Thoracic aorta (tissue), 2 donors: ENCODE measurements around the gene LYPD6B. TPM values are rescaled to one million over a fixed set of nuclear protein-coding genes. Genes with fewer than 3 reads are reported as not detected.

Source experiments
- ATAC-seq: fragments of 150-250 bp; one replicate; pipeline ENCODE4 v1.8.0; 2017; ENCODE audit warnings: low read depth; ENCODE audit not compliant: insufficient number of reproducible peaks, low FRiP score
- DNase-seq: peaks from one replicate; pipeline ENCODE4 v3.0.0-alpha.2; 2020; ENCODE audit warnings: low spot score
- H3K27ac ChIP-seq, 2 donors: fragments of 200-600 bp; sonication (generic); 1 replicate in 1 of 2; 2 replicates in 1 of 2; pipeline ENCODE4 v1.5.1; 2016; ENCODE audit warnings: mild to moderate bottlenecking in 2 of 2, moderate library complexity in 2 of 2
- H3K27me3 ChIP-seq: fragments of 200-600 bp; sonication (generic); replicated peaks from 2 replicates; pipeline ENCODE4 v1.6.0; 2016; ENCODE audit warnings: mild to moderate bottlenecking; ENCODE audit not compliant: insufficient read depth
- H3K36me3 ChIP-seq: fragments of 200-600 bp; sonication (generic); one replicate; pipeline ENCODE4 v1.5.1; 2016
- H3K4me1 ChIP-seq, 2 donors: fragments of 200-600 bp; sonication (generic); 1 replicate in 1 of 2; 2 replicates in 1 of 2; pipeline versions ENCODE4 v1.5.1 to v1.6.0; 2016; ENCODE audit warnings: low read depth in 2 of 2, mild to moderate bottlenecking in 1 of 2; ENCODE audit not compliant: control insufficient read depth in 1 of 2
- H3K4me3 ChIP-seq: fragments of 200-600 bp; sonication (generic); 2 replicates; pipeline ENCODE4 v1.5.1; 2016; ENCODE audit warnings: mild to moderate bottlenecking
- H3K9me3 ChIP-seq: fragments of 200-600 bp; sonication (generic); 2 replicates; pipeline ENCODE4 v1.5.1; 2016
- total RNA-seq, 2 donors: library from RNA; depleted of rRNA; stranded (reverse); fragments of >200 nt; gene quantifications; one replicate each; pipeline versions ENCODE4 v1.1.0 to v1.2.3, GENCODE V29; 2016
- TF ChIP-seq, protein P1 (sequence below): fragments of 200-600 bp; sonication (generic); IDR thresholded peaks from one replicate; pipeline ENCODE4 v1.5.1; 2019; ENCODE audit warnings: antibody characterized with exemption

The LYPD6B gene
- total RNA-seq, 2 donors from 2014 or later, result not detected

GRCh38 chr2:149064856-149065630, 26.5 kb downstream of the LYPD6B start:
- ATAC-seq (no peak), DNase-seq (no peak)
- TF ChIP-seq, protein P1, sequence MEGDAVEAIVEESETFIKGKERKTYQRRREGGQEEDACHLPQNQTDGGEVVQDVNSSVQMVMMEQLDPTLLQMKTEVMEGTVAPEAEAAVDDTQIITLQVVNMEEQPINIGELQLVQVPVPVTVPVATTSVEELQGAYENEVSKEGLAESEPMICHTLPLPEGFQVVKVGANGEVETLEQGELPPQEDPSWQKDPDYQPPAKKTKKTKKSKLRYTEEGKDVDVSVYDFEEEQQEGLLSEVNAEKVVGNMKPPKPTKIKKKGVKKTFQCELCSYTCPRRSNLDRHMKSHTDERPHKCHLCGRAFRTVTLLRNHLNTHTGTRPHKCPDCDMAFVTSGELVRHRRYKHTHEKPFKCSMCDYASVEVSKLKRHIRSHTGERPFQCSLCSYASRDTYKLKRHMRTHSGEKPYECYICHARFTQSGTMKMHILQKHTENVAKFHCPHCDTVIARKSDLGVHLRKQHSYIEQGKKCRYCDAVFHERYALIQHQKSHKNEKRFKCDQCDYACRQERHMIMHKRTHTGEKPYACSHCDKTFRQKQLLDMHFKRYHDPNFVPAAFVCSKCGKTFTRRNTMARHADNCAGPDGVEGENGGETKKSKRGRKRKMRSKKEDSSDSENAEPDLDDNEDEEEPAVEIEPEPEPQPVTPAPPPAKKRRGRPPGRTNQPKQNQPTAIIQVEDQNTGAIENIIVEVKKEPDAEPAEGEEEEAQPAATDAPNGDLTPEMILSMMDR, result no peak
- Histone ChIP-seq H3K36me3 (no peaks in the 10 kb centered on the region), H3K4me3 (no peak overlapping the region), H3K4me1 (peaks cover 6 to 10% of the 10 kb centered on the region in 2 donors), H3K9me3 (no peaks in the 10 kb centered on the region), H3K27me3 (no peaks in the 10 kb centered on the region), H3K27ac (no peak overlapping the region)

DNA sequence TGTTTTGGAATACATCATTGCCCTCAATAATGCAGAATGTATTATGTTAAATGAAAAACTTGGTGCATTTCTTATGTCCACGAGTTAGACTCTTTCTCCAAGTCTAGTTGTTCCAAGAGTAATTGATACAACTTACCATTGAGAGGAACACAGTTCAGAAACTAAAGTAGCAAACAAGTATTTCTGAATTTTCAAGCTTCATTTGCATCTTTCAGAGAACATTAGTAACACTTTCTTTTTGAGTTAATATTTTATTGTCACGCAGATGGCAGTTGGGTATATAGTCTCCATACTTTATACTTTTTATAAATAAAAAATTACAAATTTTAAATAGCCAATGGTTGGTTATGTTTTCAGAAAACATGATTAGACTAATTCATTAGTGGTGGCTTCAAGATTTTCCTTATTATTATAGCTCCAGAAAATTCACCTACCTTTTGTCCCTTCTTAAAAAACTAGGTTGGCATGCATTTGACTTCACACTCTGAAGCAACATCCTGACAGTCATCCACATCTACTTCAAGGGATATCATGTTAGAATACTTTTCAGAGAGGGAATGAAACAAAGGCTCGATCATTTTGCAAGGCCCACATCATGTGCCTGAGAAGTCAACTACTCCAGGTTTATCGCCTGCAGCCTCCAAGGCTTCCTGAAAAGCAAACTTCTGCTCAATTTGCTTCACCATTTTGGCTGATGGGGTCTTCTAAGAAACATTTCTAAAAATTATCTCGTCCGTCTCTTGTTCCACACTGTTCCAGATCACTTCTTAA, 29.9 kb downstream of the LYPD6B start:
- Histone ChIP-seq H3K4me1 (peaks cover 6 to 12% of the 10 kb centered on the region in 2 donors), H3K4me3 (no peak overlapping the region), H3K27ac (no peak overlapping the region), H3K36me3 (no peaks in the 10 kb centered on the region), H3K9me3 (no peaks in the 10 kb centered on the region), H3K27me3 (no peaks in the 10 kb centered on the region)
- TF ChIP-seq, protein P1, result no peak
- DNase-seq (no peak), ATAC-seq (no peak)

DNA sequence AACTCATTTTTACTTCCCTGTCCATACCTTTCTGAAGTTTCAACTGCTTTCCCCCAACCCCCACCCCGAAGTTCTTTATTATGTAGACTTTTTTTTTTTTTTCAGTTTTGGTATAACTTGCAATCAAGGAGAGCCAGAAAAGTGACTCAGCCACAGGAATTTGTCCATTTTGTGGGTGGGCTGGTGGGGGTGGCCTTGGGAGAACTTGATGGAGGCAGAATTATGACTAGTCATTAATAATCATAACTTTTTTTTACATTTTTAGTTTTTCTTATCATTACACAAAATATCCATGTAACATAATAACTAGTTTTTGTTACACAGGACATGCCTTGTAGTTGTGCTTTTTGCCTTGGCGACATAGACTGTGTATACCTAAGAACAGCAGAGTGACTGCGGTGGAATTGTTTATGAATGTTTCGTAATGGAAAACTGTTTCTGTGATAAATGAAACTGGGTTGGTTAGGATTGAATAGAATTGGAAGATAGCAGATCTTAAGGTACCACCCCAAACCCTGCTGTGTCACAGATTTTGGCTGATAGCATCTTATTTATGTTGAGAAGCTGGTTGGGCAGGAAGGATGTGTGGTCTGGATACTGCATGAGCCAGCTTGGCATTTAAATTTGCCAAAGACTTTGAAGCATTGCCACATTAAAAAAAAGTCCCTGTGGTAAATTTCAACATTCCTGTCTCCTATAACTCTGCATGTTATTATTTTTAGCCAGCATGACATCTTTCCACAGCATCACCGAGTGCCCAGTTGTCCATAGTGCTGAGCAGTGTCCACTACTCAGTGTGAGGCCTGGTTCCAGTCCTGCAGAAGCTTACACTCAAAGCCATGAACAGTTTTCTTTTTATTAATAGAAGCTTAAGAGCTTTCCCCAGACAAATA, 30.7 kb downstream of the LYPD6B start:
- DNase-seq, result no peak
- no peaks in the 10 kb centered on the region for H3K36me3 ChIP-seq
- no peak overlapping the region for H3K27ac ChIP-seq
- no peak for ATAC-seq
- TF ChIP-seq, protein P1, result no peak
- no peak overlapping the region for H3K4me3 ChIP-seq
- no peaks in the 10 kb centered on the region for H3K9me3 ChIP-seq
- H3K27me3 ChIP-seq, result no peaks in the 10 kb centered on the region
- H3K4me1 ChIP-seq, result peaks cover 6 to 12% of the 10 kb centered on the region in 2 donors

- no peak overlapping the region for H3K4me3 ChIP-seq
- H3K27me3 ChIP-seq, result no peaks in the 10 kb centered on the region
- no peaks in the 10 kb centered on the region for H3K36me3 ChIP-seq
- DNase-seq, result no peak
- TF ChIP-seq, protein P1, result no peak
- H3K27ac ChIP-seq, result no peak overlapping the region
- H3K9me3 ChIP-seq, result no peaks in the 10 kb centered on the region
- no peak for ATAC-seq
- peaks cover 6 to 12% of the 10 kb centered on the region in 2 donors for H3K4me1 ChIP-seq
Measured at GRCh38 chr2:149070681-149071320, 32.3 kb downstream of the LYPD6B start.
